G401 (cell line): ENCODE measurements around the gene RBM17. TPM values are rescaled to one million over a fixed set of nuclear protein-coding genes. Genes with fewer than 3 reads are reported as not detected.
"Not testable (repeated sequence)": the region's sequence is repeated elsewhere in the genome, so short reads cannot be mapped to it uniquely, and the experiment has no call there.

Source experiments
- DNase-seq: peaks from one replicate; pipeline ENCODE4 v3.0.0-alpha.2; 2015; ENCODE audit warnings: low spot score
- in situ Hi-C: cut with HindIII; loops from 2 replicates; pipeline ENCODE4 v1.10.0; 2016; ENCODE audit warnings: low sequenced_read_pairs, mixed read lengths
- total RNA-seq: library from RNA; depleted of rRNA; stranded (reverse); fragments of >200 nt; shearing (Covaris generic); gene quantifications from 2 replicates; pipeline ENCODE4 v1.2.3, GENCODE V29; 2014

Gene RBM17
- total RNA-seq, 1 experiment from 2014 or later = 41.9 TPM

- in situ Hi-C loops = no loop called here
- peak; percentile 81 for DNase-seq
Measured at GRCh38 chr10:6144406-6145165, 55.8 kb downstream of the RBM17 start.

- DNase-seq = peak; percentile 17
- in situ Hi-C loops = no loop called here
Measured at GRCh38 chr10:6145166-6145987, 56.5 kb downstream of the RBM17 start.

GRCh38 chr10:6146013-6146785 is 57.4 kb downstream of the RBM17 start:
- peak; percentile 27 for DNase-seq
- in situ Hi-C loops = no loop called here

- DNase-seq = no peak
- in situ Hi-C loops = no loop called here
Measured at GRCh38 chr10:6146921-6147320, 58.1 kb downstream of the RBM17 start.

- no peak for DNase-seq
- in situ Hi-C loops = no loop called here
Measured at GRCh38 chr10:6148251-6148701, 59.4 kb downstream of the RBM17 start.

GRCh38 chr10:6148908-6149307 is 60.1 kb downstream of the RBM17 start:
- DNase-seq = no peak
- in situ Hi-C loops = no loop called here

GRCh38 chr10:6151087-6151977 is 62.5 kb downstream of the RBM17 start:
- in situ Hi-C loops = no loop called here
- DNase-seq = peak; percentile 55

- in situ Hi-C loops = no loop called here
Measured at GRCh38 chr10:6153845-6154244, 65.0 kb downstream of the RBM17 start.

GRCh38 chr10:6154566-6154965 is 65.7 kb downstream of the RBM17 start:
- in situ Hi-C loops = no loop called here
- DNase-seq = no peak

More at GRCh38 chr10:6153845-6154244, 65.0 kb downstream of the RBM17 start:
- no peak for DNase-seq

GRCh38 chr10:6158276-6158675 is 69.4 kb downstream of the RBM17 start:
- in situ Hi-C loops = no loop called here
- DNase-seq = no peak

- no peak for DNase-seq
- in situ Hi-C loops = no loop called here
Measured at GRCh38 chr10:6161921-6162320, 73.1 kb downstream of the RBM17 start.

- peak; percentile 49 for DNase-seq
Measured at GRCh38 chr10:6162589-6163356, 73.9 kb downstream of the RBM17 start.

GRCh38 chr10:6163364-6164270 is 74.8 kb downstream of the RBM17 start:
- DNase-seq = peak; percentile 86
- in situ Hi-C loops = no loop called here

More at GRCh38 chr10:6162589-6163356, 73.9 kb downstream of the RBM17 start:
- in situ Hi-C loops = no loop called here

GRCh38 chr10:6164271-6165095 is 75.6 kb downstream of the RBM17 start:
- in situ Hi-C loops = no loop called here
- DNase-seq = no peak

- no peak for DNase-seq
- in situ Hi-C loops = no loop called here
Measured at GRCh38 chr10:6165221-6165725, 76.4 kb downstream of the RBM17 start.

GRCh38 chr10:6165933-6166332 is 77.1 kb downstream of the RBM17 start:
- in situ Hi-C loops, DNase-seq: not testable (repeated sequence)
